ENCODE measurements around the gene MARS1. TPM values are rescaled to one million over a fixed set of nuclear protein-coding genes. Genes with fewer than 3 reads are reported as not detected.
"Not testable (repeated sequence)": the region's sequence is repeated elsewhere in the genome, so short reads cannot be mapped to it uniquely, and the experiment has no call there.

MARS1 gene
- total RNA-seq, 6 experiments from 2014 or later, result 53.4 to 66.6 (median 60.4) TPM

- intact Hi-C loops (cut with DNase I), result no loop called here
- Histone ChIP-seq H3K27me3 (no peaks in the 10 kb centered on the region), H3K4me1 (no peaks in the 10 kb centered on the region), H3K36me3 (peaks cover 6 to 53% (median 24%) of the 10 kb centered on the region in 4 donors), H3K4me3 (no peak overlapping the region), H3K9me3 (no peaks in the 10 kb centered on the region), H3K27ac (no peak overlapping the region)
- ATAC-seq (no peak), DNase-seq (no peak)
- WGBS (ENCODE audit: insufficient coverage, low coverage, low lambda C conversion rate, missing lambda C conversion rate), result 83% methylated on average over 1 of the region's 4 CpGs
- TF ChIP-seq CTCF (IDR thresholded peaks at IDR 0.05), result no peak
- TF ChIP-seq POLR2A (IDR thresholded peaks at IDR 0.05), result no peak
Measured at GRCh38 chr12:57511161-57511560, 23.3 kb downstream of the MARS1 start.

GRCh38 chr12:57511588-57512325, 23.9 kb downstream of the MARS1 start:
- no peak for ATAC-seq
- H3K36me3 ChIP-seq, result peaks cover 12 to 56% (median 26%) of the 10 kb centered on the region in 4 donors
- intact Hi-C loops (cut with DNase I), result no loop called here

GRCh38 chr12:57512665-57513064, 24.8 kb downstream of the MARS1 start:
- peaks cover 18 to 65% (median 33%) of the 10 kb centered on the region in 4 donors for H3K36me3 ChIP-seq
- H3K4me1 ChIP-seq, result no peaks in the 10 kb centered on the region
- no peaks in the 10 kb centered on the region for H3K9me3 ChIP-seq
- no peak overlapping the region for H3K4me3 ChIP-seq
- no peak overlapping the region for H3K27ac ChIP-seq
- TF ChIP-seq POLR2A (IDR thresholded peaks at IDR 0.05), result no peak
- no peak for TF ChIP-seq CTCF (IDR thresholded peaks at IDR 0.05)
- intact Hi-C loops (cut with DNase I), result no loop called here
- H3K27me3 ChIP-seq, result no peaks in the 10 kb centered on the region
- ATAC-seq (peak in 1 of 4 donors; percentile 15), DNase-seq (no peak)
- 84% methylated on average over 6 of the region's 6 CpGs for WGBS (ENCODE audit: insufficient coverage, low coverage, low lambda C conversion rate, missing lambda C conversion rate)

More at GRCh38 chr12:57511588-57512325, 23.9 kb downstream of the MARS1 start:
- 90% methylated on average over 6 of the region's 7 CpGs for WGBS (ENCODE audit: insufficient coverage, low coverage, low lambda C conversion rate, missing lambda C conversion rate)
- TF ChIP-seq POLR2A (IDR thresholded peaks at IDR 0.05) (no peak), CTCF (IDR thresholded peaks at IDR 0.05) (no peak)
- Histone ChIP-seq H3K4me3 (no peak overlapping the region), H3K4me1 (no peaks in the 10 kb centered on the region), H3K27ac (no peak overlapping the region), H3K9me3 (no peaks in the 10 kb centered on the region), H3K27me3 (no peaks in the 10 kb centered on the region)
- DNase-seq, result no peak

- intact Hi-C loops (cut with DNase I), result no loop called here
- ATAC-seq (no peak), DNase-seq (no peak)
- Histone ChIP-seq H3K27me3 (no peaks in the 10 kb centered on the region), H3K9me3 (no peaks in the 10 kb centered on the region), H3K4me1 (peaks cover 0 to 6% (median 0%) of the 10 kb centered on the region in 4 donors), H3K4me3 (no peak overlapping the region), H3K27ac (no peak overlapping the region), H3K36me3 (peaks cover 18 to 69% (median 36%) of the 10 kb centered on the region in 4 donors)
- no peak for TF ChIP-seq POLR2A (IDR thresholded peaks at IDR 0.05)
- TF ChIP-seq CTCF (IDR thresholded peaks at IDR 0.05), result no peak
- 84% methylated on average over 5 of the region's 5 CpGs for WGBS (ENCODE audit: insufficient coverage, low coverage, low lambda C conversion rate, missing lambda C conversion rate)
Measured at GRCh38 chr12:57513266-57513665, 25.4 kb downstream of the MARS1 start.

- H3K9me3 ChIP-seq; intact Hi-C loops (cut with DNase I); H3K27ac ChIP-seq; H3K4me1 ChIP-seq; ATAC-seq; H3K4me3 ChIP-seq; DNase-seq; H3K27me3 ChIP-seq: not testable (repeated sequence)
- H3K36me3 ChIP-seq, result peaks cover 18 to 69% (median 36%) of the 10 kb centered on the region in 4 donors
- WGBS (ENCODE audit: insufficient coverage, low coverage, low lambda C conversion rate, missing lambda C conversion rate), result 96% methylated on average over 5 of the region's 6 CpGs
Measured at GRCh38 chr12:57513677-57514076, 25.8 kb downstream of the MARS1 start.

- H3K9me3 ChIP-seq; H3K27me3 ChIP-seq; intact Hi-C loops (cut with DNase I); ATAC-seq; DNase-seq; H3K4me3 ChIP-seq; H3K27ac ChIP-seq: not testable (repeated sequence)
- peaks cover 0 to 15% (median 0%) of the 10 kb centered on the region in 4 donors for H3K4me1 ChIP-seq
- H3K36me3 ChIP-seq, result peaks cover 18 to 65% (median 36%) of the 10 kb centered on the region in 4 donors
- 91% methylated on average over 7 of the region's 9 CpGs for WGBS (ENCODE audit: insufficient coverage, low coverage, low lambda C conversion rate, missing lambda C conversion rate)
Measured at GRCh38 chr12:57514246-57514645, 26.4 kb downstream of the MARS1 start.
